HuH-7 (cell line): Measurements from ENCODE around the gene PREX1.

Source experiments
- DNase-seq: peaks from one replicate; pipeline ENCODE4 v3.0.0; 2011; ENCODE audit warnings: low spot score

The PREX1 gene

DNA sequence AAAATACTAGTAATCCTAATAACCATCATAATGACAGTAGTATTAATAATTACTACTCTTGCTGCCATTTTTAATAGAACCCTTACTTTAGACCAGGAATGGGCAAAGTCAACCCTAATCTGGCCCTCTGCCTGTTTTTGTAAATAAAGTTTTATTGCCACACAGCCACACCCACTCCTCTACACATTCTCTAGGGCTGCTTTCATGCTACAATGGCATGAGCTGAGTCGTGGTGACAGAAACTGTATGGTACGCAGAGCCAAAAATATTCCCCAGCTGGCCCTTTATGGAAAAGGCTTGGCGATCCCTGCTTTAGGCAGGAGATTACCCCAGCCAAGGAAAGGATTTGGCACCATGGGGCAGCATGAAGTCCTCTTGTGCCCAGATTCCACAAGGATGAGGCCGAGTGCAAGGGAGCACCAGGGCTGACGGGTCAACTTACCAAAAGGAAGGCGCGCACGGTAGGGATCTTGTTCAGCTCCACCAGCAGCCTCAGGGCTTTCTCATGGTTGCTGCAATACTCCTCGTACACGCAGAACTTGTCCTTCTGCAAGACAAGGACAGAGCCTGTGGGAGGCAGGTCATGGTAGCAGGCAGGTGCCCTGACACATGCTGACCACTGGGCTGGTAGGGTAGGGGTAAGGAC is 93.6 kb downstream of the PREX1 start:
- no peak for DNase-seq

DNA sequence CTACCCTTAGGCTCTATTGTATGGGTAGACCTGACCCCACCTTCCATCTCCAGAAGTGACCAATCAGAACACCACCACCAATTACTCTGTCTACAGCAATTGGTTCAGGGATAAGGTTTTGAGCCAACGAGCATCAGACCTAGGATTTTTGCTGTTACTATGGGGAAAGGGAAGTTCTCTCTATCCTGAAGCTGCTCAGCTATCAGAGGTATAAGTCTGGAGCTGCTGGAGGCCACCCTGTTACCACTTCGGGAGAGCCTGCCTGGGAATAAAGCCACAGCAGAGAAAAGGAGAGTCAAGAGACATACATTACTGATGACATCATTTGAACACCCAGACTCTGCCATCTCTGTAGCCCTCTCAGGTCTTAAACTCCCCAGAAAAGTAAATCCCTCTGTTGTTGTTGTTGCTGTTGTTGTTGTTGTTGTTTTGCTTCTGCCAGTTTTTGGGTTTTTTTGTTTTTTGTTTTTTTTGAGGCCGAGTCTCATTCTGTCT is 94.5 kb downstream of the PREX1 start:
- no peak for DNase-seq

DNA sequence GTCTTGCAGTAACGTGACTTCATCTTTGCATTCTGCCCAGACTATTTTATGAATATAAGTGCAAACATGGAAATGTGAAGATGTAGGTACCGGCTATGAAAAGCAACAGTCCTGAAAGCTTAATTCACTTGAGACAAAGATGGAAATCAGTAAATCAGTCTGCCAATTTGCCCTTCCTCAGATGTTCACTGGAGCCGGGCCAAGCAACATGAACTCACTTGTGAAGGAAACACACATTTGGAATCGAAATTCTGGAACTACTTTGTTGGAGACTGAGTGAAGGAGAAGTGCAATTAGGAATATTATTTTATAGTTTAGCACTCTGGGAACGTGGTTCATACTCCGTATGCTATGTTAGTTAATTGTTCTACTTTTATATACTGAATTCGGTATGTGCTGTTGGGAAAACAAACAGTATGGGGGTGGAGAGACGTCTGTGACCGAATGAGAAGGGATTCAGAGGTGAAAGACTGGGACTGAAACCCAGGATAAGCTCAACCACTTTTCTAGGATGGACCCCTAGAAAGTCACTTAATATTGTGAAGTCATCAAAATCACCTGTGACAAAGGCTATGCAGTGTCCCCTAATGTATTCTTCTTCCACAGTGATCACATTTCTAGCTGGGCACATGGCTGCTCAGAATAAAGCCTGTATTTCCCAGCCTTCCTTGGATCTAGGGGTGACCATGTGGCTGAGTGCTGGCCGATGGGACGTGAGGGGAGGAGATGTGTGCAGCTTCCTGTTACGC is 95.5 kb downstream of the PREX1 start:
- DNase-seq, result no peak

DNA sequence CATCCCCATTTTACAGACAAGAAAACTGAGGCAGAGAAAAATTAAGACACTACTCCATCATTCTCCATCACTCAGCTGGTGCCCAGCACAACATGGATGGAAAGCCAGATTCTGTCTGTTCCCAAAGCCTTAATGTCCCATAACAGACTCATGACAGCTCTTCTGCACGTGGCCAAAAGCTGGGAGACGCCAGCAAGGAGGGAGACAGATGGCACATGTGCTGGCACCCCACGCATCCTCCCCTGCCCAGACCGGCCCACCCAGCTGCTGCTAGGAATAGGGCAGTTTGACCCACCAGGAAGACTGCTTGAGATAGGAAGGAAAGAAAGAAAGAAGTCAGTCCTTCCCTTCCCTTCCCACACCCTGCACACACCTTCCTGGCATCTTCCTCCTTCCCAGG is 96.3 kb downstream of the PREX1 start:
- DNase-seq, result no peak

DNA sequence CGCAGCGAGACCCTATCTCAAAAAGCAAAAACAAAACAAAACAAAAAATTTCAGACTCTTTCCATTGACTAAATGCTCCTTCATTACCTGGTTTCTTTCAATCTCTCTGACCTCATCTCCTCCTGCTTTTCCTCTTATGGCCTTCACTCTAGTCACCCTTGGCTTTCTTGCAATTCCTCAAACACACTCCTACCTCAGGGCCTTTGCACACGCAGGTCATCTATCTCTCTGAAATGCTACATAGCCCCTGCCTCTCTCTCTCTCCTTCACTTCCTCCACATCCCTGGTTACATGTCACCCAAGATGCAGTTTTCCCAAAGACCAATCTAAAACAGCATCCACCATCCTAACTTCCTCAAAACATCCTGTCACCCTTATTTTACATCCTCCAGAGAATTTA is 96.8 kb downstream of the PREX1 start:
- no peak for DNase-seq

DNA sequence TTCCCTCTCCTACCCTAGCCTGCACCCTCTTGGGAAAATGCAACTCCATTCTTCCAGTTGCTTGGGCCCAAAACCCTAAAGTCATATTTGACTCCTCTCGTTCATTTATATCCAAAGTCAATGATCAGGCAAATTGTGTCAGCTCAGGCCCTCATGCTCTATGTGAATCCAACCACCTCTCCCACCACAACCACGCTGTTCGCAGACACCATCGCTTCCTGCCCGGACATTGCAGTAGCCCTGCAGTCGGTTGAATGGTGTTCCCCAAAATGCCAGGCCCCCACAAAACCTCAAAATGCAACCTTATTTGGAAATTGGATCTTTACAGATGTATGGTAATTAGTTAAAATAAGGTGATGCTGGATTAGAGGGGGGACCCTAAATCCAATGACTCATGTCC is 98.3 kb downstream of the PREX1 start:
- no peak for DNase-seq

DNA sequence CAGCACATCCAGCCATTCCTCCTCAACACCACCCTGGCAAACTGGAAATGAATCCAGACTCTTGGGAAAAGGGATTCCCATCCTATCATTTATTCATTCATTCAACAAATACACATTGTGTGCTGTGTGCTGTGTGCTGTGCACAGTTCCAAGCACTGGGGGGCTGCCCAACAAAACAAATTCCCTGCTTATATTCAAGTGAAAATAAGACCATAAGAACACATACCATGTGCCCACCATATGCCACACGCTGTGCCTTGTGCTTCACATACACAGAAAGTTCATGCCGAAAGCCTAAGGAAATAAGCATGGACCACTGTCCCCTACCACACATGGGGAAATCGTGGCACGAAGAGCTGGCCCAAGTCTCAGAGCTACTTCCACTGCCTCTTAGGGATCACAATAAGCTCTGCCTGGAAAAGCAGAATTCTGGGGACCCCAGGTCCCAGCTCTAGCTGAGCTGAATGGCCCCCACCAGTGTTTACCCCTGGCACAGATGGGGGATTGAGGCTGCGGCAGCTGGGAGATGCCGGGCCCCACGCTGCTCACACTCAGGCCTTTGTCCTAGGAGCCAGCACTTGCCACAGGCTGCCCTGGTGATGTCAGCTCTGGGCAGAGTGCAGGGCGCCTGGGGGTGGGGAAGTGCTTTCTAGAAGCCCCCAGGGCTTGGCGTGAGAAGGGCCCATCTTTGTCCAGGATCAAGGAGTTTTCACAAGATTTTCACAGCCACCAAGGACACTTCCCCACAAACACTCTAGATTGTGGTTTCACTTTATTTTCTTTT is 99.6 kb downstream of the PREX1 start:
- DNase-seq, result no peak

DNA sequence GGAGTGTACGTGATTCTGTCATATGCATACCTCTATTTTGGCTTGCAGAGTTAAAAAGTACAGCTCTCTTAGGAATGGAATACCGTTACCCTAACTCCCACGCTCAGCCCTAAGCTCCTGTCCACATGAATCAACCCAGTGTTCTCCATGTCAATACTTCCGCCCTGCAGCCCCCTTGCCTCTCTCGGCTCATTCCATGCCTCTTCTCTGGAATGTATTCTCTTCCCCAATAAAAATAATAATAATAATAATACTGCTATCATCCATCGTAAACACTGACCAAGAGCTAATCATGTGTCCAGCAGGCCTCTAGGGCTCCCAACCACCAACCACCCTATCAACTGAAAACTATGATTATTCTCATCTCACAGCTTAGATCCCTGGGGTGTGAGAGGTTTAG is 100.6 kb downstream of the PREX1 start:
- DNase-seq, result no peak

DNA sequence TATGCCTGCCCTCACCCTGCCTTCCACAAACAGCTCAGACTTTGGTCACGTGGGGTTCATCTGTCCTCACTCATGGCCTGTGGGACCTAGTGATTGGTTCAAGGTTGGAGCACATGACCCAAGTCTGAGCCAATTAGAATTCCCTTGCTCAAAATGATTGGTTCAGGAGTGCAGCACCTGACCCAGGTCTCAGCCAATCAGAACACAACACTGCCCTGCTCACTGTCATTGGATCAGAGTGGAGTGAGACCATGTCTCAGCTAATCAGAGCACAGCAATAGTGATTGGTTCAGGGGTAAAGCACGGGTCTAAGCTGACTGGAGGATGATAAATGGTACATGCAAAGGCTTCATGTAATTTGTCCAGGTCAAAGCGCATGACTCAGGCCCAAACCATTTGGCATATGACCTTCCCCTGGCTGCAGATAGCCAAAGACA is 102.2 kb downstream of the PREX1 start:
- DNase-seq, result no peak

DNA sequence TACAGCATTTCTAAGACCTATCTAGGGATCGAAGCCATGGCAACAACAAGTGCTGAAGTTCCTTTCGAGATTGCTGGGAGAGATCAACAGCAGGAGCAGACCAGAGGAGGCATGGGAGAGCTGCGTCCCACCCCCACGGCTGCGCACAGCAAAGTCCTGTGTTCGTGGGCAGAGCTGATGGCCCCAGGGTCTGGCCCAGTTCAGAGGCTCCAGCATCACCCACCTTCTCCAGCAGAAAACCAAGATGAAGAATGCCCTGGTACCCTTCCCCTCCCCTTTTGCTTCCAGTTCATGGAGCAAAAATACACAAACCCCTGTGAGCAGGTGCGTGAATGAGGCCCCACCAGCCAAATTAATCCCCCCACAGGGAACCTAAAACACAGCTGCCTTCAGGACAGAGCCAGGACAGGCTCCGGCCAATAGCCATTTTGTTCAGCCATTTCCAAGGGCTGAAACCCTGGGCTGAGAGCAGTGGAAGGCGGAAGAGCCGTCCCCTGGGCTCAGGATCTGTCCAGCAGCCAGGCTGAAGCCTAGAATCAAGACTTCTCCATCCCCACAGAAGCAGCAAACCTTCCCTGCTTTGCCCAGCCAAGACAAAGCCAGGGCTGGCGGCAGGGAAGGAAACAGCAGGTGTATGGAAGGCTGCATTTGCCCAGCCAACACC is 102.8 kb downstream of the PREX1 start:
- no peak for DNase-seq

DNA sequence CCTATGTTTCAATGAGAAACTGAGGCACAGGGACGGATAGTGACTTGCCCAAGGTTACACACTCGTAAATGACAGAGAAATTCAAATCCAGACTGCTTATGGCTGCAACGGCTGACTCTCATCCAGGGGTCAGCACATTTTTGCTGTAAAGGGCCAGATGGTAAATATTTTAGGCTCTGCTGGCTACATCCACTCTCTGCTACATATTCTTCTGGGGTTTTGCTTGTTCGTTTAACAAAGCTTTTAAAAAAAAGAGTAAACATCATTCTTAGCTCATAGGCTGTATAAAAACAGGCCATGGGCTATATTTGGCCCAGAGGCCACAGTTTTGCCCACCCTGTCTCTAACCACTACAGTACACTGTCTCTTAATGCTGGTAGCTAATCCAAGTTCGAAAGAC is 103.4 kb downstream of the PREX1 start:
- no peak for DNase-seq

DNA sequence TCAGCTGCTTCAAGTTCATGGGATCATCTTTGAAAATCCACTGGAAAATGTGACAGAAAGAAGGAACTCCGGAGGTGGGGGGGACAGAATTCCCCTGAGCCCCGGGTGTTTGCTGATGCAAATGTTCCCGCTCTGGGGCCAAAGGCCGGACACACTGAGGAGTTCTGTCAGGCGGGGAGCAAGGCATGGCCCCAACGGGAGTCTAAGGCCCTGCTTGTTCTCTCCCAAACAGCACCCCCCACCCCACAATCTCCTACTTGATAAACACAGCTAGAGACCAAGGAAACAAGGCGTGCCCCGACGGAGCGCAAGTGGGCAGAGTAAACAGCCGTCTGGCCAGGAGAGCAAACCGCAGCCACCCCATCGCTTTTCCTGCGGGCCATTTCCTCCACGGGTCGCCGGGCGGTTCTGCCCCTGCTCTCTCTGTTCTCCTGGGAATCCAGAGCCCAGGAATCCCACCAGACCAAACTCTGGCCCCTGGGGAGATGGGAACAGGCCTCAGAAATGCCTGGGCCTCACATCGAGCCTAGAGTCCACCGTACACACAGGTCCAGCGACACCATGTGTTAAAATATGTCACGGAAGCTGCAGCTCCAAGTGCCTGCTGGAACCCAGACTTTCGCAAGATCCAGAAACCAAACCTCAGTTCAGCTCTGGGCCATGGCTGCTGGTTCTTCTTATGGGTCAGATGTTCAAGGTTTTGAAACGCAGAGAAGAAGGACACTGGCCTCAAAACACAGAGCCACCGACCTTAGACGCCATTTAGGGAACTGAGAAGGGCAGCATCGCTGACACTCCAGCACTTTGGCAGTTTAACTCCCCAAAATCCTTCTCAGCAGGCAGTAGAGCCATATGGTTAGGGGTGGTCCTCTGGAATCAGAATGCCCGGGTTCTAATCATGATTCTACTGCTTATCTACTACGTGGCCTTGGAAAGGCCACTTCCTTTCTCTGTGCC is 104.2 kb downstream of the PREX1 start:
- no peak for DNase-seq

DNA sequence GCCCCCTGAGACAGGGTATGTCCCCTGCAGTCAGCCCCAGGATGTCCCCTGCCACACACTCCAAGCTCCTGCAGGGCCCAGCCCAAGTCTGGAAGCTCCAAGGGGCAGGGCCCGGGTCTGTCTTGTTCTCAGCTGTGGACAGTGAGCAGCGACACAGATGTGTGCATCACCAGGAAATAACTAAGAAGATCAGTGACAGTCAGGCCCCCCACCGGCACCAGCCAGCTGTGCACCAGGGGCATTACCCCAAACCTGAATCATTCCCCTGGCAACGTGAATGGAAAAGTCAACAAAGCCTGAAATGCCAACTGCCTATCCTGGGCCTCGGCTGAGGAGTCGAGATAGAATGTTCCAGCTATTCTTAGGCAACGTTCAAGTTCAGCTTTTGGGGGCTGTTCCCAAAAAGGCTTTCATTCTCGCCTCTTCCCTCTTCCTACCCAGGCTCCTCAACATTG is 105.0 kb downstream of the PREX1 start:
- no peak for DNase-seq

DNA sequence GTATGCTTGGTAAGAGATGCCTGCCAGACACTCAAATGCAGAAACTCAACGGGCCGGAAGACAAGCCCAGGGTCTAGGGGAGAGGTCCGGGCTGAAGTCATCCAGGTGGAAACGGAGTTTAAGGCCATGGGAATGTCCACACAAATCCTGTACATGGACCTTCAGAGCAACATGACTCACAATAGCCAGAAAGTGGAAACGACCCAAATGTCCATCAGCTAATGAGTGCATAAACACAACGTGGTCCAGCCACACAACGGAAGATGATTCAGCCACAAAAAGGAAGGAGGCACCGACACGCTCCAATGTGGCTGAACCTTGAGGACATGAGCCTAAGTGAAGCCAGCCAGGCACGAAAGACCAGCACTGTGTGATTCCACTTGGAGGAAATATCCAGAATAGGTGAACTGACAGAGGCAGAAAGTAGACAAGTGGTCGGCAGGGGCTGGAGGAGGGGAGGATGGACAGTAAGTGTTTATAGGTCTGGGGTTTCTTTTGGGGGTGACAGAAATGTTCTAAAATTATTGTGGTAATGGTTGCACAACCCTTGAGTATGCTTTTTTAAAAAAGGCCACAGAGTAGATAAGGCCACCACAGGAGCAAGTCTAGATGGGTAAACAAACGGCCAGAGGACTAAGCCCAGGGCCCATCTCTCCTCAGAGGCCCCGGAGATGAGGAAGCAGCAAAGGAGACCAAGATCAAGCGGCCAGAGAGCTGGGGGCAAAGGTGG is 105.6 kb downstream of the PREX1 start:
- no peak for DNase-seq

DNA sequence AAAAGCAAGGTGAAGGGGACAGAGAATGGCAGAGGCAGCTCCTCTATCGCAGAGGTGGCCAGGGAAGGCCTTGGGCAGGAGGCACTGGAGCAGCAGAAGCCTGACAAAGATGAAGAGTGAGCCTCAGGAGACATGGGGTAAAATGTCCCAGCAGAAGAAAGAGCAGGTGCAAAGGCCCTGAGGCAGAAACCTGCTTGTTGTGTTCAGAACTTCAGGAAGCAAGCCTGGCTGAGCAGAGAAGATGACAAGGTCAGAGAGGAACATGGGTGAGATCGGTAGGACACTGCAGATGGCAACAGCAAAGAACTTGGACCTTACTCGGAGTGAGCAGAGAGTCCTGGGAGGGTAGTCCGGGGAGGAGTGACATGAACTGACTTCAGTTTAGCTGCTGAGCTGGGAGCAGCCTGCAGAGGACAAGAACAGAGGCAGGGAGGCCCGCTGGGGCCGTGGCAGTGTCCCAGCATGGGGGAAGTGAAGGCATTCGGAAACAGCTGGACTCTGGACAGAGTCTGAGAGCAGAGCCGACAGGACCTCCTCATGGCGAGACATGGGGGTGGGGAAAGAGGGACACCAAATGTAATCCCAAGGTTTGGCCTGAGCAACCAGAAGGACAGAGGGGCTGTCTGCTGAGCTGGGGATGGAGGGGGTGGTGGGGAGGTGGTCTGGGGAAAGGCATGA is 106.3 kb downstream of the PREX1 start:
- DNase-seq, result no peak

DNA sequence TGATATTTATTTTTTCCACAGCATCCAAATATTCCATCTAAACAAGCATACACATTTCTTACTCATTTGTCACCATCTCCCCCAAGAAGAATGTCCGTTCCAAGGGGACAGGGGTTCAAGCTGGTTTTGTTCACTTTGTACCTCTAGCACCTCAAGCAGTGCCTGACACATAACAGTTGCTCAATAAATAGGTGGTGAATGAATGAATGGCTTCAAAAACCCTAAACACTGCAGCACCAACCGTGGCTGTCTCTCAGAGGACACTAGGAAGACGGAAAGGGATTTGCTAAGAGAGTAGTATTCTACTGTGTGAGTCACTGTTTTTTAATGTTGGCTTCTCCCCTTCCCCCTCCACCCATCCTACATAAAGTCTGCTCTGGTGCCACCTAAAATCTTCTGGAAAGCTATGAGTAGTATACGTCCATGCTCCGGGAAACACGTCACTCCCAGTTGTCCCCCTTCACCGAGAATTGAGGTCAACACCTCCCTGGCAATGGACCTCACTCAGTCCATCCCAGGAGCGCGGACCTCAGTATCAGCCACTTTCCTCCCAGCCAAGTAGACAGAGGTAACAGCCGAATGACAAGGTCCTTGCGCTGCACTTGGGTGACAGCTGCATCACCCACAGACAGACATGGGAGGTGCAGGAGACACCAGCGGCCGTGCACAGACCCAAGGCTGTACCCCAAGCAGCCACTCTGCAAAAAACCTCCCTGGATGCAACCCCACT is 107.4 kb downstream of the PREX1 start:
- DNase-seq, result no peak

DNA sequence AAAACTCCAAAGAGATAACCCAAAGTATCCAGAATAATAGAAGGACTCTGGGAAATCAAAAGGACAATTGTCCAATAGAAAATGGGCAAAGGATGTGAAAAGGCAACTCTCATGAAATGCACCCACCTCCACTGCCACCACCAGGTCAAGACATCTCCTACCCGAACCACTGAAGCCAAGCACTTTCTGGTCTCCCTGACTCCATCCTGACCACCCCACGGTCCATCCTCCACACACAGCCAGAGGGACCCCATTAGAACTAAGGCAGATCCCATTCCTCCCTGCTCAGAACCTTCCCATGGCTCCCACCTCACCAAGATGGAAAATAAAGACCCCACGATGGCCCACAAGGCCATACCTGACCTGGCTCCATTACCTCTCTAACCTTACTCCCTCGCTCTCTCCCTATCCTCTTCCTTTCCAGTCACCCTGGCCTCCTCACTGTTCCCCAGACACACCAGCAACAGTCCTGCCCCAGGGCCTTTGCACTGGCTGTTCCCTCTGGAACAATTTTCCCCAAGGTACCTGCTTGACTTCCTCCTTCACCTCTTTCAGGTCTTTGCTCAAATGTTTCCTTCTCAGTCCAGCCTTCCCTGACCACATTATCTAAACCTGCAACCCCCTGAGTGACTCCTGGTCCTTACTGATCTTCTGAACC is 108.1 kb downstream of the PREX1 start:
- DNase-seq, result no peak

DNA sequence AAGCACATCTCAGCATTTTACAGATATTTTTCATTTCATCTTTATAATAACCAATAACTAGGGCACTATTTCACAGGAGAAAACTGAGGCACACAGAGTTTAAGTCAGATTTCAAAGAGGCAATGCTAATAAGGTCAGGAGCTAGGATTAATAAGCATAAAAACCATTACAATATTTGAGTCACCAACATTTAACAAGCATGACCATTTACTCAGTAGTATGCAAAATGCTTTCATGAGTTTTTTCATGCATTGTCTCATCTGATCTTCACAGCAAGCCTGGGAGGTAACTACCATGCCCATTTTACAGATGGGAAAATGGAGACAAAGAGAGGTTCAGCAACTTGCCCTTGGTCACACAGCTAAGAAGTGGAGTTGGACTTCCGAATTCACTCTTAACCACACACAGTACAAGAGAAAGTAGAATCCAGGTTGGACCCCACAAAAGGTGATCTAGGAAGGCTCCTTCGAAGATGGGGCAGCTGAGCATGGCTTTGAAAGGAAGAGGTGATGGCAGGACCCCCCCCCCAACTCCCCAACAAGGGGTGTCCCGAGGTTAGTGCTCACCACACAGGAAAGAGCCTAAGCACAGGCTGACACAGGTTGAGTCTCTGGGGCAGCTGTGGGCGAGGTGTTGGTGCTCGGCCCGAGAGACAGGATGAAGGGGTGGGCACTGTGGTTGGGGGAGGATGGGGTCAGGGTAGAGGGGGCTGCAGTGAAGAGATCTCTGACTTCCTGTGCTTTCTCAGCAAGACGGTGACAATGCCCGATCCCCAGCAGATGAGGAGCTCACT is 108.8 kb downstream of the PREX1 start:
- DNase-seq, result no peak
